ENCODE data around the gene ESAM.
A peak's percentile ranks its signal among the peaks of the same experiment; 100 is the strongest.

ESAM gene

DNA sequence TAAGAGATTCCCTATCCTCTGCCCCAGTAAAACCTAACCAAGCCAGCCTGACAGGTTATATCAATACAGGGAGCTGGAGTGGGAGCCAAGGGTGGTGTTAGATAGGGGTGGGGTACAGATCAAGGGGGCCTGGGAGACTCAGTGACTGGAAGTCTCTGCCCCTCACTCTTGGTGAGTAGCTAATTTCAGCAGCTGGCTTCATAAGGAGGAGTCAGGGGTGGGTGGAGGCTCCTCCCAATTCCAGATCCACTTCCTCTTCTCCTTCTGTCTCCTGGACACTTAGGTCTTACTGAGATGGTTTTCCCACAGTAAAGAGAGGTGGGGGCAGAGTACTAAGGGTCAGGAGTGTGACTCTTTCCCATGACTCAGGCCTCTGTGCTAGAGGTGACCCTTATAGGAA, 8.9 kb downstream of the ESAM start:
- DNase-seq (ENCODE audit: low read depth, low spot score), result no peak

DNA sequence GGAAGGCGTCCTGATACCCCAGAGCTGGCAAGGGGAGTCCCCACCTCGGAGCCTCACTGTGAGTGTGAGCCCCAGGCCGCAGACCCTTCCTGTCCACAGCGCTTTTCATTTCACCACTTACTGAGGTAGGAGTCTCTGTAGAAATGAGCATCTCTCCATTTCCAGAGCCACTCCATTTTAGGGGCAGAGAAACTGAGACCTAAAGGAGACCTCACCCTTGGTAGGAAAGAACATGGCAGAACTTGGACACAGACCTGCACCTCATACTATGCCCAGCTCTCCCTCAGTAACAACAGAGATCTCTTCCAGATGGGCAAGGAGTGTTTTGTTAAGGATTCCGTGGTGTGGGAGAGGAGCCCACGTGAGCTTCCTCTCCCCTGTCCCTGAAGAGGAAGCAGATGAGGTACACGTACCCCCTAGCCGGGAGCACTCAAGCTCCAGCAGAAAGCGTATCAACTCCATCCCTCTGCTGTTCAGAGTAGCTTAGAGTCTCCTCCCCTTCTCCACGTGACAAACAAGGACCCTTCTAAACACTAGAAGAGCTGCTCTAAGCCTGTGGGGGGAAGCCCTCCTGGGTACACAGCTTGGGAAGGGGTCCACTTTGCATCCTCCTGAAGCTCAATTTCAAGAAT, 9.5 kb downstream of the ESAM start:
- no peak for DNase-seq (ENCODE audit: low read depth, low spot score)

GRCh38 chr11:124751741-124752470, 10.2 kb downstream of the ESAM start, which contains the start of gene VSIG2:
VSIG2 (minus strand) TSS chr11:124752255; CDS start chr11:124752137, 118 bp downstream.
- no peak for DNase-seq (ENCODE audit: low read depth, low spot score)

GRCh38 chr11:124751391-124751740, 10.7 kb downstream of the ESAM start:
- DNase-seq (ENCODE audit: low read depth, low spot score), result no peak

DNA sequence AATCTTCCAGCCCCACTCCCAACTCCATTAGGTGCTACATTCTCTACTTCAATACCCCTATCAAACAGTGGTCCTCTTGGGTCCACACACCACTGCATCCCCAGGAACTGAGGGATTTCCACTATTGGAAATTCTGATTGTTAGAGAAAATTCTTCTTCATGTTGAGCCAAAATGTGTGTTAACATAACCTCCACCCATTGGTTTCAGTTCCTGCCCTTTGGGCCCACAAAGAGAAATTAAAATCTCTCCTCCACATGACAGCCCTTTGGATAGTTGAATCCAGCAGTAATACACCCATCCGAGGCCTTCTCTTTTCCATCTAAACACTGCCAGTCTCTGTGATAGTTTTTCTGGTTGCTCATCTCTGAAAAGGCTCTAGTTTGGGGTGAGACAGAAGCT, 12.2 kb downstream of the ESAM start:
- no peak for DNase-seq (ENCODE audit: low read depth, low spot score)

- no peak for DNase-seq (ENCODE audit: low read depth, low spot score)
Observed at GRCh38 chr11:124748481-124749343, 13.4 kb downstream of the ESAM start.

GRCh38 chr11:124748100-124748418, 14.0 kb downstream of the ESAM start:
- no peak for DNase-seq (ENCODE audit: low read depth, low spot score)

DNA sequence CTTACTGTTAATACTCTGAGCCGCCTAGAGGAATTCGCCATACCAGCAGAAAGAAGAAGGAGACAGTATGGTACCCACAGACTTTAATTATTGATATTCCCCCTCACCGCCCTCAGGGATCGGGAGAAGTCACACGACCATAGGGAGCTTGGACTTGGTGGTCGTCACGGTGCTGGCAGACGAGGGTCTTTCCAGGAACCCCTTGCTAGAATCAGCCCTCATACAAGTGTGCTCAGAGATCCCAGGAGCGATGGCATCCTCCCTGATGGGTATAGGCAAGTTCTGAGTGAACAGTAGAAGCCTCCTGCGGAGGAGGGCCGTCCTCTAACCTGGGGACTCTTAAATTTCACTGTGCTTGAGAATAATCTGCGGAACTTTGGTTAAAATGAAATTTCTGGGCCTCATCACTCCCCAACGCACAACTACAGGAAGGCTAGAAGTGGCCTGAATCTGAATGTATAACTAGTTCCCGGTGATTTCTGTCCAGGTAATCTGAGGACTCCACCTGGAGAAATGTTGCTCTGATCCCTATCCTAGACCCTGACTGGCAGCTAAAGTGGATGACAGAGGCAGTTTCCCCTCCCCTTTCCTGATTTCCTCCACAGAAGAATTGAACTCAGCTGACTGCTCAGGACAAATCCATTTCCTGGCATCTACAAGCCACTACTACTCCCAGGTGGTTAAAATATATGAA, 14.5 kb downstream of the ESAM start:
- no peak for DNase-seq (ENCODE audit: low read depth, low spot score)

DNA sequence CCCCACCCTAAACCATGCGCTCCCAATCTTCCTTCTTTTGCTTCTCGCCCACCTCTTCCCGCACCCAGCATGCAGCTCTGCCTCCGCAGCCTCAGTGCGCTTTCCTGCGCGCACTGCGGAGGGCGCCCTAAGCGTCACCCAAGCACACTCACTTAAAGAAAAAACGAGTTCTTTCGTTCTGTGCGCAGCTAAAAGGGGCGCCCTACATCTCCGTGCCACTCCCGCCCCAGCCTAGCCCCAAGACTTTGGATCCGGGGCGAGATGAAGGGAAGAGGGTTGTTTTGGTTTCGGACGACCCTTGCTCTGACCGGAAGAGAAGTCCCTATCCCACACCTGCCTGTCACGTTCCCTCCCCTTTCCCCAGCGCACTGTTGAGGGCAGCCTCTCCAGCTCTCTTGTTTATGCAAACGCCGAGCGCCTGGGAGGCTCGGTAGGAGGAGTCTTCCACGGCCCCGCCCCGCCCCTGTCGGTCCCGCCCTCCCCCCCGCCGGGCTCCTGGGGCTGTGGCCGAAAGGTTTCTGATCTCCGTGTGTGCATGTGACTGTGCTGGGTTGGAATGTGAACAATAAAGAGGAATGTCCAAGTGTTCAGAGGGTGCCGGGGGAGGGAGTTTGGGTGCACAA, 15.4 kb downstream of the ESAM start:
- no peak for DNase-seq (ENCODE audit: low read depth, low spot score)

DNA sequence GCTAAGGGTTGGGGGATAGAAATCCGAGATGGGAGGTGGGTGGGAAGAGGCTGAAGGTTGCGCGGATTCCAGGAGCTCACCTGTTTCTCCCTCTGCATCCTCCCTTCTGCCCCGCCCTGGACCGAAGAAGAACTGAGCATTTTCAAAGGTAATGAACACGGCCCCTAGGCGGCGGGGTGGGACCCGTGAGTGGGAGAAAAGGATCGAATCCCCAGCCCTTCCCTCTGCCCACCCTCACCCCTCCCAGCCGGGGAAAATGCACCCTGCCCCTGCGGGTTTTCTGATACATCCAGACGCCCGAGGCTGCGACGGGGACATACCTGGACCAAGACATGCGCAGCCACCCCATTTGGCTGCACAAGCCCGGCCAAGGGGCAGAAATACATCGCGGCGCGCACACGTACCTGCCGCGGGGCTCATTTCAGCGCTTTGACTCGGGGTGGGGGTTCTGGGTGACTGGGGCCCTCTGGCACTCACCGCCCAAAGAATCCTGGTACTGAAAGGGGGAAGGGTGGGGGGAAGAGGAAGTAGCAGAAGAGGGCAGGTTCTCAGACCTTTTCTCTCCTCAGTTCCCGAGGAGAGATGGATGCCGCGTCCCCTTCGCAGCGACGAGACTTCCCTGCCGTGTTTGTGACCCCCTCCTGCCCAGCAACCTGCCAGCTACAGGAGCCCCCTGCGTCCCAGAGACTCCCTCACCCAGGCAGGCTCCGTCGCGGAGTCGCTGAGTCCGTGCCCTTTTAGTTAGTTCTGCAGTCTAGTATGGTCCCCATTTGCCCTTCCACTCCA, 16.1 kb downstream of the ESAM start:
- DNase-seq (ENCODE audit: low read depth, low spot score), result no peak

- no peak for DNase-seq (ENCODE audit: low read depth, low spot score)
Observed at GRCh38 chr11:124745270-124745834, 16.7 kb downstream of the ESAM start.

GRCh38 chr11:124743050-124743449, 19.0 kb downstream of the ESAM start:
- no peak for DNase-seq (ENCODE audit: low read depth, low spot score)

GRCh38 chr11:124742555-124742954, 19.5 kb downstream of the ESAM start:
- no peak for DNase-seq (ENCODE audit: low read depth, low spot score)

DNA sequence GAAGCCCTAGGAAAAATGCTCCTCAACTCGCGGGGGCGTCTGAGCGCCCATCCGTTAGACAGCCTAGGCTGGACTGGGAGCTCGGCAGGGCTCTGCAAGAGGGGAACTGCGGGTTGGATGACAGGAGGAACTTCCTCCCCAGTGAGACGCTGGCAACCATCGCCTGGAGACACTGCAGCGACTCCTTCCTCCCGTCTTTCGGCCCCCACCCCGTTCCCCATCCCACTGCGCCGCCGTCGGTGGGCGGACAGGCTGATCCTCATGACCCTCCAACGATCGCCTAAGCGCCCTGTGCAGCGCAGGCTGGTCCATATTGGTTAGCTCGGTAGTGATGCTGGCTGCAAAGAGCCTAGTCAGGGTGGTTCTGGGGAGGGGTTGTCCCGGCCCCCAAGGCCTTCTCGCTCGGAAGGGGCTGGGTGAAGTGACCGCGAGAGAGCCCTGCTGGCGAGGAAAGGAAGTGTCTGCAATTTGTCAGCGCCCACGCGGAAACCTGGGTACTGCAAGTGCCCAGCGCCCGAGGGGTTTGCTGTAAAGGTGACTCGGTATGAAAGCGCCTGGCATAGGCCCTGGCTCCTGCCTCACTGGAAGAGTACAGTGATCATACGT, 21.7 kb downstream of the ESAM start:
- no peak for DNase-seq (ENCODE audit: low read depth, low spot score)

DNA sequence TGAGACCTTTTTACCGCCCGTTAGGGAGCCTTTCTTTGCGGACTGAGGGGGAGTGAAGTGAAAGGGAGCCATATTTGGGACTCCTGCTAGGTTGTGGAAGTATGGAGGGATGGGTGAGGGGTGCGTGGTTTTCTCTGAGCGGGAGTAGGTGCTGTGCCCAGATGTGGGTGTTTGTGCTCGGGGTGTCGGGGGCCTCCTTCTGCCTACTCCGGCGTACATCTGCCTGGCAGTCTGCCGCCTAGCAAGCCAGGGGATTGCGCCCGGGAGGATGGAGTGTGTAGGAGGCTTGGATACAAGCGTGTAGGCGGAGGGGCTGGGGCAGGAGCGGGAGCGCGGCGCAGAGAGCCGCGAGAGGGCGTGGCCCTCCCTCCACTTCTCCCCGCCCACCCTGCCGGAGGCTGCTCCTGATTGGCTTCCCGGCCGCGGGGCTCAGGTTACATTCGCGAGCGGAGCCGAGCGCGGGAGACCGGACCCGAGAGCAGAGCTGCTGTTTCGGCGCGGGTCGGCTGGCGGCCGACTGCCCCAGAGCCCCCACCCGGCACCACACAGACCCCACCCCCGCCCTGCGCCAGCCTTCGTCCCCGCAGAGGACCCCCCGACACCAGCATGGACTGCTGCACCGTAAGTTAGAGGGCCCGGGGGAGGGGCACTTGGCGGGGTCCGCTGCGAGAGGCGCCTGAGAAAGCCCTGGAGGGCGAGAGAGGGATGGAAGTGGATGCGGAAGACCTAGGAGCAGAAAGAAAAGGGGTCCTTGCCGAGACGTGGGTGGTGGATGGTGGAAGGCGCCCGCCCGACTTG, 22.4 kb downstream of the ESAM start, which contains the start of gene NRGN:
NRGN (plus strand) TSS at position 464 of the 798 bp plus-strand sequence; CDS start at position 607, 143 bp downstream.
- peak; percentile 61 for DNase-seq (ENCODE audit: low read depth, low spot score)

DNA sequence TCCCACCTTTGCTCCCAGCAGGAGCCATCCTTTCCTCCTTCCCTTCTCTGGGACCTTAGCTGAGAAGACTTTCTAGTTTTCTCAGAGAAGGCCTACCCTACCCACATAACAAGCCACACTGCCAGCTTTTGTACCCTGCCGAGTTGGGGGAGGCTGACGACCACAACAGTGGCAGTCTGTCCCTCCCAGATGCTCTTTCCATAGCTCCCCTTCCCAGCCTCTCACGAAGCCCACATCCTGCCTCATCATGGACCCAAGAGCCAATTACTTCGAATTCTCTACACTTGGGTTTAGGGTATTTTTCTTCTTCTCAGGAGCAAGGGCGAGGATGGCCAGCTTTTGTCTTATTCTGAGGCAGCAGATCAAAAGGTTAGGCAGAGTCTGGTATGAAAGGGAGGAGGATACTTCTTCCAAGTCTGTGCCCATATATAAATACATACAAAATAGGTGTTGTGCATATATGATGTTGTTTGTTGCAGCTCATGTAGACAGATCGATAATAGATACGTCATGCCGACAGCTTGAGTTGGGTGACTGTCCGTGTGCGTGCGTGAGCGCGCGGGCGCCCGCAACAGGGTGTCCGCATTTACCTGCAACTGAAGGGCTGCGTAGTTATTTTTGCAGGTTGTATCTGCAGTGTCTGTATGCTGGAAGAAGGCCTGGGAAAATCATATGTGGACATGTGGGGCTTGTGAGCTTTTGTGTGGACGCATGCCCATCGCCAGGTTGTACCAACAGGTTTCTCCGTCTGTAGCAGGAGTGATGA, 23.2 kb downstream of the ESAM start:
- no peak for DNase-seq (ENCODE audit: low read depth, low spot score)

GRCh38 chr11:124737638-124738305, 24.3 kb downstream of the ESAM start:
- DNase-seq (ENCODE audit: low read depth, low spot score), result no peak

DNA sequence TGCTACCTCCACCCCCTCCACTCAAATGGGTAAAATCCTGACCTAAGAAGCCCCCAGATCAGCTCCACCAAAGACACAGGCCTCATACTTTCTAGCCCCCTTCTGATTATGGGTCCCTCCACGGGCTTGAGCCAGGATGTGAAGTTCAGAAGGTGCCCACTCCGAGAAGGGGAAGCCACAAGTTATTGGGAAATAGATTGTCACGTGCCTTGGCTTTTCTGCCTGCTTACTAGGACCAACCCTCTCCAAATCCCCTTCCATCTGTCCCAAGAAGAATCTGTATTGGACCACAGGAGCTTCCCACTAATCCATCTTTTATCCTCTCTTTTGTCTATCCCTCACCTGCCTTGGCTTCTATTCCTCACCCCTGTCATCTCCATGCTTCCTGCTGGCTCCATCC, 25.4 kb downstream of the ESAM start:
- no peak for DNase-seq (ENCODE audit: low read depth, low spot score)
